C4-2B (cell line): Measurements from ENCODE around the gene TMEM201.

Experiments
- H3K27ac ChIP-seq: fragments of 450-650 bp; 2 replicates; pipeline ENCODE4 v1.5.1; 2017
- CTCF ChIP-seq: fragments of 450-650 bp; conservative IDR thresholded peaks from 2 replicates; pipeline ENCODE4 v1.5.1; 2017; ENCODE audit warnings: mild to moderate bottlenecking
- ZFX ChIP-seq: fragments of 450-650 bp; IDR thresholded peaks from 2 replicates; pipeline ENCODE4 v1.6.1; 2017

Gene TMEM201

GRCh38 chr1:9629445-9630201, 40.9 kb downstream of the TMEM201 start:
- TF ChIP-seq ZFX (no peak), CTCF (no peak)
- no peak overlapping the region for H3K27ac ChIP-seq

GRCh38 chr1:9630331-9631111, 41.8 kb downstream of the TMEM201 start:
- no peak overlapping the region for H3K27ac ChIP-seq
- TF ChIP-seq ZFX = no peak
- no peak for TF ChIP-seq CTCF

- TF ChIP-seq ZFX = no peak
- H3K27ac ChIP-seq = no peak overlapping the region
These were observed 42.9 kb downstream of the TMEM201 start for GRCh38 chr1:9631613-9632012.

- TF ChIP-seq ZFX = no peak
- H3K27ac ChIP-seq = no peak overlapping the region
These were observed 44.8 kb downstream of the TMEM201 start for GRCh38 chr1:9633493-9633892.

GRCh38 chr1:9634582-9634981, 45.9 kb downstream of the TMEM201 start:
- TF ChIP-seq CTCF = no peak
- no peak for TF ChIP-seq ZFX
- H3K27ac ChIP-seq = no peak overlapping the region

- no peak overlapping the region for H3K27ac ChIP-seq
- TF ChIP-seq ZFX (no peak), CTCF (no peak)
These were observed 50.5 kb downstream of the TMEM201 start for GRCh38 chr1:9639227-9639626.

GRCh38 chr1:9643351-9644256, 54.9 kb downstream of the TMEM201 start:
- no peak overlapping the region for H3K27ac ChIP-seq
- TF ChIP-seq CTCF (no peak), ZFX (no peak)

GRCh38 chr1:9646037-9646436, 57.3 kb downstream of the TMEM201 start:
- TF ChIP-seq CTCF = no peak
- no peak for TF ChIP-seq ZFX
- H3K27ac ChIP-seq = no peak overlapping the region
